ENCODE results near the gene SNX19.

- no peak for TF ChIP-seq POLR2A (IDR thresholded peaks at IDR 0.05)
- no peak for TF ChIP-seq CTCF (IDR thresholded peaks at IDR 0.05)
These were observed 9.7 kb downstream of the SNX19 start for GRCh38 chr11:130906616-130907015.
